Measurements from ENCODE around the gene ANKRD17. TPM values are rescaled to one million over a fixed set of nuclear protein-coding genes. Genes with fewer than 3 reads are reported as not detected.

The ANKRD17 gene
- total RNA-seq, 1 experiment from 2014 or later: 65.7 TPM

GRCh38 chr4:73277201-73277600 is 18.6 kb upstream of the ANKRD17 start:
- Mint-ChIP-seq H3K36me3 (ENCODE audit: insufficient read depth, unreplicated experiment) (peaks cover 6% of the 10 kb centered on the region), H3K27ac (ENCODE audit: low read depth, unreplicated experiment) (no peak overlapping the region), H3K27me3 (ENCODE audit: insufficient read depth, unreplicated experiment) (no peaks in the 10 kb centered on the region), H3K4me3 (ENCODE audit: unreplicated experiment) (no peak overlapping the region), H3K4me1 (ENCODE audit: insufficient read depth, unreplicated experiment) (peaks cover 14% of the 10 kb centered on the region), H3K9me3 (ENCODE audit: unreplicated experiment) (peaks cover 9% of the 10 kb centered on the region)
- TF ChIP-seq CTCF (IDR thresholded peaks at IDR 0.05; ENCODE audit: unreplicated experiment): no peak
- CTCF ChIA-PET: no interaction called here
- DNase-seq (ENCODE audit: unreplicated experiment): no peak
- intact Hi-C loops (cut with micrococcal nuclease): no loop called here
- BruUV-seq (replicated peaks): no TSS peak
- POLR2A ChIA-PET: no interaction called here

GRCh38 chr4:73275318-73275654 is 16.7 kb upstream of the ANKRD17 start:
- CTCF ChIA-PET: interaction anchor here (0.6 to 1.0 kb wide), 4 partner anchors 106 to 1164 kb away, joined by 3 read pairs; no protein-coding TSS in a partner anchor
- no peak for DNase-seq (ENCODE audit: unreplicated experiment)
- POLR2A ChIA-PET: interaction anchor here (0.7 to 1.3 kb wide), 3 partner anchors 16 to 18 kb away, joined by 3 to 7 read pairs (median 4); partner anchors contain the start of gene ANKRD17
- Mint-ChIP-seq H3K27ac (ENCODE audit: low read depth, unreplicated experiment) (peak overlapping the region; percentile 21), H3K9me3 (ENCODE audit: unreplicated experiment) (peaks cover 9% of the 10 kb centered on the region), H3K4me1 (ENCODE audit: insufficient read depth, unreplicated experiment) (peaks cover 14% of the 10 kb centered on the region), H3K36me3 (ENCODE audit: insufficient read depth, unreplicated experiment) (peaks cover 6% of the 10 kb centered on the region), H3K4me3 (ENCODE audit: unreplicated experiment) (no peak overlapping the region), H3K27me3 (ENCODE audit: insufficient read depth, unreplicated experiment) (no peaks in the 10 kb centered on the region)
- TF ChIP-seq CTCF (IDR thresholded peaks at IDR 0.05; ENCODE audit: unreplicated experiment): no peak
- intact Hi-C loops (cut with micrococcal nuclease): no loop called here
- BruUV-seq (replicated peaks): no TSS peak

GRCh38 chr4:73272816-73273215 is 14.2 kb upstream of the ANKRD17 start:
- H3K27me3 Mint-ChIP-seq (ENCODE audit: insufficient read depth, unreplicated experiment): no peaks in the 10 kb centered on the region
- no peak overlapping the region for H3K4me3 Mint-ChIP-seq (ENCODE audit: unreplicated experiment)
- H3K4me1 Mint-ChIP-seq (ENCODE audit: insufficient read depth, unreplicated experiment): peaks cover 14% of the 10 kb centered on the region
- no peak for TF ChIP-seq CTCF (IDR thresholded peaks at IDR 0.05; ENCODE audit: unreplicated experiment)
- intact Hi-C loops (cut with micrococcal nuclease): no loop called here
- CTCF ChIA-PET: interaction anchor here (0.6 kb wide), 1 partner anchor 173 kb away, joined by 3 read pairs; no protein-coding TSS in a partner anchor
- no TSS peak for BruUV-seq (replicated peaks)
- POLR2A ChIA-PET: interaction anchor here (0.6 to 2.1 kb wide), 2 partner anchors 13 to 14 kb away, joined by 3 to 10 read pairs; partner anchors contain the start of gene ANKRD17
- no peaks in the 10 kb centered on the region for H3K9me3 Mint-ChIP-seq (ENCODE audit: unreplicated experiment)
- peaks cover 6% of the 10 kb centered on the region for H3K36me3 Mint-ChIP-seq (ENCODE audit: insufficient read depth, unreplicated experiment)
- no peak overlapping the region for H3K27ac Mint-ChIP-seq (ENCODE audit: low read depth, unreplicated experiment)
- DNase-seq (ENCODE audit: unreplicated experiment): no peak

- H3K36me3 Mint-ChIP-seq (ENCODE audit: insufficient read depth, unreplicated experiment): no peaks in the 10 kb centered on the region
- H3K27me3 Mint-ChIP-seq (ENCODE audit: insufficient read depth, unreplicated experiment): no peaks in the 10 kb centered on the region
- H3K9me3 Mint-ChIP-seq (ENCODE audit: unreplicated experiment): no peaks in the 10 kb centered on the region
- intact Hi-C loops (cut with micrococcal nuclease): no loop called here
- TF ChIP-seq CTCF (IDR thresholded peaks at IDR 0.05; ENCODE audit: unreplicated experiment): no peak
- H3K27ac Mint-ChIP-seq (ENCODE audit: low read depth, unreplicated experiment): no peak overlapping the region
- POLR2A ChIA-PET: no interaction called here
- H3K4me1 Mint-ChIP-seq (ENCODE audit: insufficient read depth, unreplicated experiment): no peaks in the 10 kb centered on the region
- no peak overlapping the region for H3K4me3 Mint-ChIP-seq (ENCODE audit: unreplicated experiment)
- no peak for DNase-seq (ENCODE audit: unreplicated experiment)
- CTCF ChIA-PET: no interaction called here
- no TSS peak for BruUV-seq (replicated peaks)
These were observed 8.5 kb upstream of the ANKRD17 start for GRCh38 chr4:73267050-73267449.
